Aorta (tissue), 5 donors: ENCODE results near the gene ARFGEF3. TPM values are rescaled to one million over a fixed set of nuclear protein-coding genes. Genes with fewer than 3 reads are reported as not detected.
"Not testable (repeated sequence)": the region's sequence is repeated elsewhere in the genome, so short reads cannot be mapped to it uniquely, and the experiment has no call there.

Experiments
- ATAC-seq: fragments of 200-7000 bp; cut with Tn5 transposase; one replicate; pipeline ENCODE4 v1.9.1; 2022; ENCODE audit warnings: moderate library complexity; ENCODE audit not compliant: low FRiP score
- DNase-seq, 2 donors: peaks; one replicate each; pipeline ENCODE4 v3.0.0-alpha.2; 2020
- H3K27ac ChIP-seq, 2 donors: one replicate each; pipeline ENCODE4 v1.5.1; 2013; ENCODE audit warnings: low read length in 2 of 2, mild to moderate bottlenecking in 2 of 2, moderate library complexity in 2 of 2, control low read depth in 1 of 2, inconsistent platforms in 1 of 2, low read depth in 1 of 2
- H3K27me3 ChIP-seq, 2 donors: one replicate each; pipeline ENCODE4 v1.6.1; 2013; ENCODE audit warnings: control low read depth in 1 of 2, low read length in 1 of 2, mild to moderate bottlenecking in 1 of 2, moderate library complexity in 1 of 2; ENCODE audit not compliant: insufficient read depth in 2 of 2, control insufficient read depth in 1 of 2
- H3K36me3 ChIP-seq, 2 donors: one replicate each; pipeline ENCODE4 v1.6.1; 2013; ENCODE audit warnings: control low read depth in 1 of 2, low read length in 1 of 2, mild to moderate bottlenecking in 1 of 2; ENCODE audit not compliant: insufficient read depth in 2 of 2, control insufficient read depth in 1 of 2
- H3K4me1 ChIP-seq, 2 donors: one replicate each; pipeline ENCODE4 v1.6.1; 2013; ENCODE audit warnings: low read length in 2 of 2, control low read depth in 1 of 2, mild to moderate bottlenecking in 1 of 2, moderate library complexity in 1 of 2; ENCODE audit not compliant: insufficient read depth in 2 of 2, control insufficient read depth in 1 of 2
- H3K4me3 ChIP-seq, 2 donors: one replicate each; pipeline ENCODE4 v1.5.1; 2013; ENCODE audit warnings: low read length in 2 of 2, control low read depth in 1 of 2, mild to moderate bottlenecking in 1 of 2
- H3K9me3 ChIP-seq: one replicate; pipeline ENCODE4 v1.6.1; 2013; ENCODE audit warnings: mild to moderate bottlenecking, low read length; ENCODE audit not compliant: control insufficient read depth
- WGBS, 2 donors: extraction: QIAGEN DNeasy Blood & Tissue Kit; methylation state at CpG; one replicate each; pipeline ENCODE4 v1.1.7; 2013; 5-methylcytosine and 5-hydroxymethylcytosine counted together
- intact Hi-C, 2 donors: fragments of 100-400 bp; cut with DNase I; formaldehyde crosslinking; loops; one replicate each; pipeline versions ENCODE4 v1.14.2 to v1.15.0; 2022
- polyA plus RNA-seq, 2 donors: library from polyadenylated mRNA; stranded (reverse); fragments of 200-250 nt; gene quantifications; one replicate each; pipeline ENCODE4 v1.2.3, GENCODE V29; 2013
- total RNA-seq, 2 donors: library from RNA; stranded (reverse); fragmentation: NEBNext Ultra II Directional; extraction: Animal tissue kit (Norgen Biotek cat#: 25700); gene quantifications; one replicate each; pipeline ENCODE4 v1.2.1, GENCODE V29; 2021
- donor health status: healthy with polysubstance abuse.
- donor health status: Bipolar disorder and iron deficiency.
- donor health status: DM: no; HTN: no; CAD: no.
- donor health status: DM: no; HTN: no; CAD: no.
- donor health status: DM: yes; HTN: yes; CAD: no.

ARFGEF3 gene
- total and polyA plus RNA-seq, 4 donors = 0.10 to 2.5 (median 0.87) TPM

DNA sequence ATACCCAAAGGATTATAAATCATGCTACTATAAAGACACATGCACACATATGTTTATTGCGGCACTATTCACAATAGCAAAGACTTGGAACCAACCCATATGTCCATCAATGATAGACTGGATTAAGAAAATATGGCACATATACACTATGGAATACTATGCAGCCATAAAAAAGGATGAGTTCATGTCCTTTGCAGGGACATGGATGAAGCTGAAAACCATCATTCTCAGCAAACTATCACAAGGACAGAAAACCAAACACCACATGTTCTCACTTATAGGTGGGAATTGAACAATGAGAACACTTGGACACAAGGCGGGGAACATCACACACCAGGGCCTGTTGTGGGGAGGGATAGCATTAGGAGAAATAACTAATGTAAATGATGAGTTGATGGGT is 50.8 kb downstream of the ARFGEF3 start:
- H3K27ac ChIP-seq, H3K27me3 ChIP-seq, H3K4me3 ChIP-seq, DNase-seq, intact Hi-C loops, H3K36me3 ChIP-seq, H3K4me1 ChIP-seq, H3K9me3 ChIP-seq, ATAC-seq: not testable (repeated sequence)
- WGBS, 2 donors = 95 to 100% methylated on average over 2 of the region's 2 CpGs

DNA sequence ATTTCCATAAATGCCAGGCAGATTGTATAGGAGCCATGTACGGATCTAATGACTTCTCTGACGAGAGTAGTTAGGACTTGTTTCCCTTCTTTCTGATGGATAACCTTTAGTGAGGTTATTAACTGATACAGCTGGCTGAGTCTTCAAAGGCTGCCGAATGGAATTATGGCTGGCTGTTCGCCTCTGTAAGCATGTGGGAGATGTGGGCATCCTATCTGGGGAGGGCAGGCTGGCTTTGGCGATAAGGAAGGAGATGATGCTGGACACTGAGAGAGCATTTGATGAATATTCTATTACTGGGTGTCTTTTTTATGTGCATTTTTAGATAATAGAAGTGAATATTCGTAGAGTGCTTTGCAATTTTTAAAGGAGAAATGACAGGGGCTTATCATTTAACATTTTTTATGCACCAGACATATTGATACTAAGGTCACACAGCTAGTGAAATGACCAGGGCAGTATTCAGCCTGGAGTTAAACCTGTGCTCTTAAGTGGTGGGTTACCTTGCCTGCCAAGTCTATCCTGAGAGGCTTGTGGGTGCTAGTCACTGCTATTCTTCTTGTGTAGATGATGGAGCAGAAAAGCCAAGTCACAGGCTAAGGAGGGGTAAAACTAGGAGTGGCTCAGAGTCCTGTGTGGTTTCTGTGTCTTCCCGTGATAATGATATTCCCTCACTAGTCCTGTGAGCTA is 53.5 kb downstream of the ARFGEF3 start:
- Histone ChIP-seq H3K27ac (no peak overlapping the region), H3K9me3 (no peaks in the 10 kb centered on the region), H3K27me3 (no peaks in the 10 kb centered on the region), H3K36me3 (no peaks in the 10 kb centered on the region), H3K4me3 (no peak overlapping the region), H3K4me1 (no peaks in the 10 kb centered on the region)
- no peak for DNase-seq
- ATAC-seq = no peak
- WGBS, 2 donors = 65 to 70% methylated on average over 7 of the region's 7 CpGs
- intact Hi-C loops = no loop called here

GRCh38 chr6:138218449-138218848 is 56.7 kb downstream of the ARFGEF3 start, which contains the start of gene PBOV1:
Gene PBOV1, minus strand, starts transcription at chr6:138218491. Its CDS starts 96 bp downstream, at chr6:138218395.
- H3K36me3 ChIP-seq = no peaks in the 10 kb centered on the region
- WGBS, 2 donors = 72 to 73% methylated on average over 2 of the region's 2 CpGs
- H3K27me3 ChIP-seq = no peaks in the 10 kb centered on the region
- H3K4me3 ChIP-seq = no peak within 1 kb of the TSS
- no peak within 1 kb of the TSS for H3K27ac ChIP-seq
- no peaks in the 10 kb centered on the region for H3K4me1 ChIP-seq
- DNase-seq = no peak
- ATAC-seq = no peak
- H3K9me3 ChIP-seq = no peaks in the 10 kb centered on the region
- intact Hi-C loops = no loop called here

DNA sequence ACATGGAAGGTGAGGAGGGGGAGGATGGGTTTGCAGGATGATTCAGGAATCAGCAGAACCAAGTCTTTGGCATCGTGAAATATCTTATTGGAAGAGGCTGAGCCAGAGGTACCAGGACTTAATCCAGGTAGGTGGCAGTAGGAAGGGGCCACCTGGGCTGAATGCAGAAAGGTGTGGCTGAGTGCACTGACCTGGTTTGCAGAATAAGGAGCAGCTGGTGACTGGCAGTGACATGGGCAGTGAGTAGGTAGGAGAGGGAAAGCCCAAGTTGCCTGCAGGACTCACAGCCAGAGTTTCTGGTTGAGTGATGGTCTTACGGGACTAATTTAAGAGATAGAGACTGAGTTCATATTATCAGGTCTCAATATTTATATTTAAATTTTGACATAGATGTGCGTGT is 57.7 kb downstream of the ARFGEF3 start:
- H3K36me3 ChIP-seq = no peaks in the 10 kb centered on the region
- no peaks in the 10 kb centered on the region for H3K27me3 ChIP-seq
- H3K4me3 ChIP-seq = no peak overlapping the region
- H3K4me1 ChIP-seq = no peaks in the 10 kb centered on the region
- ATAC-seq (no peak), DNase-seq (no peak)
- intact Hi-C loops = no loop called here
- 95 to 96% methylated on average over 3 of the region's 3 CpGs for WGBS, 2 donors
- H3K27ac ChIP-seq = no peak overlapping the region
- no peaks in the 10 kb centered on the region for H3K9me3 ChIP-seq

GRCh38 chr6:138219901-138220300 is 58.2 kb downstream of the ARFGEF3 start:
- DNase-seq (no peak), ATAC-seq (no peak)
- Histone ChIP-seq H3K27ac (no peak overlapping the region), H3K9me3 (no peaks in the 10 kb centered on the region), H3K4me1 (no peaks in the 10 kb centered on the region), H3K36me3 (no peaks in the 10 kb centered on the region), H3K27me3 (no peaks in the 10 kb centered on the region), H3K4me3 (no peak overlapping the region)
- intact Hi-C loops = no loop called here
- 97% methylated on average over 4 of the region's 4 CpGs for WGBS, 2 donors

DNA sequence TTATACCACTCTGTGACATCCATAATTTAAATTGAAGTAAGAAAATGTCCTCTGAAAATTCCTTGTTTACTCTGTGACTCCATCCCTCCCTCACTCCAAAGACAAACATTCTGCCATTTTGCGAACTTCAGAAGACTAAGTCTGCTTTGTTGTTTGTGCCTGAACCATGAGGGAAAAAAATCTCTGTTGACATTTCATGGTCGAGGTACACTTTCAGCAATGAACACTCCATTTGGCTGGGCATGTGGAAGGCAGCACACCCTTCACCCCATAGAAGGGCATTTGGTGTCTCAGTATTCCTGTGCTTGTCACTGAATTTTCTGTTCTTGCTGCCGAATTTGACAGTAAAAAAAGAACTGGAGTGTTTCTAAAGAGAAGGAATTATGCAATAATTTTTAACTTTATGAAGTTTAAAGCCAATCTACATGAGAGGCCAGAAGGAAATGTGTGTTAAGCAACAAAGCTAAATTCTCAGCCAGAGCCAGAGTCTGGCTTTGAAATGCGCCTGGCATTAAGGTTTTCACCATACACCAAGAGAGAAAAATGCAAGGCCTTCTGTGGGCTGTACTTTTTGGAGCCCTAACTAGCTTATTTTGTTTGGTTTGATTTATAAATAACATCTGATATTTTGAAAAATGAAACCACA is 61.3 kb downstream of the ARFGEF3 start:
- H3K4me1 ChIP-seq = no peaks in the 10 kb centered on the region
- no peak for ATAC-seq
- 62 to 64% methylated on average over 4 of the region's 4 CpGs for WGBS, 2 donors

DNA sequence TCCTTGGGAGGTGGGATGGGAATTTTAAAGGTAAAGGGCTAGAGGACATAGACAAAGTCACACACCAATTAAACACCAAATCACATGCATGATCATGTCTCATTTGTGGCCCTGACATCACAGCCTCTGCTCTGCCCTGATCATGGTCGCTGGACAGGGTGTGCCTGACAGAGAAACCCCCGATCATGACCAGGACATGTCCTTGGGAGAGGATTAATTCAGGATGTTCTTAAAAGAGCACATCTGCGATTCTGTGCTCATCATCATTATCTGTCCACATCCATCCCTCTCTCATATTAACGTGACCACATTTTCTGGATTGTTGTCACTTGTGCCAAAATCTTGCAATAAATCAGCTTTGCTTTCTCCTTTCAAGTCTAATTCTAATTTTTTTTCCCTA is 64.2 kb downstream of the ARFGEF3 start:
- no peak overlapping the region for H3K4me3 ChIP-seq
- ATAC-seq (no peak), DNase-seq (no peak)
- H3K9me3 ChIP-seq = no peaks in the 10 kb centered on the region
- no peak overlapping the region for H3K27ac ChIP-seq
- H3K27me3 ChIP-seq = no peaks in the 10 kb centered on the region
- WGBS, 2 donors = 83 to 85% methylated on average over 4 of the region's 4 CpGs
- intact Hi-C loops = no loop called here
- no peaks in the 10 kb centered on the region for H3K36me3 ChIP-seq
- H3K4me1 ChIP-seq = no peaks in the 10 kb centered on the region

More for the DNA sequence above, 61.3 kb downstream of the ARFGEF3 start:
- no peak for DNase-seq
- no peak overlapping the region for H3K27ac ChIP-seq
- no peaks in the 10 kb centered on the region for H3K27me3 ChIP-seq
- no peaks in the 10 kb centered on the region for H3K36me3 ChIP-seq
- no peaks in the 10 kb centered on the region for H3K9me3 ChIP-seq
- H3K4me3 ChIP-seq = no peak overlapping the region
- intact Hi-C loops = no loop called here

DNA sequence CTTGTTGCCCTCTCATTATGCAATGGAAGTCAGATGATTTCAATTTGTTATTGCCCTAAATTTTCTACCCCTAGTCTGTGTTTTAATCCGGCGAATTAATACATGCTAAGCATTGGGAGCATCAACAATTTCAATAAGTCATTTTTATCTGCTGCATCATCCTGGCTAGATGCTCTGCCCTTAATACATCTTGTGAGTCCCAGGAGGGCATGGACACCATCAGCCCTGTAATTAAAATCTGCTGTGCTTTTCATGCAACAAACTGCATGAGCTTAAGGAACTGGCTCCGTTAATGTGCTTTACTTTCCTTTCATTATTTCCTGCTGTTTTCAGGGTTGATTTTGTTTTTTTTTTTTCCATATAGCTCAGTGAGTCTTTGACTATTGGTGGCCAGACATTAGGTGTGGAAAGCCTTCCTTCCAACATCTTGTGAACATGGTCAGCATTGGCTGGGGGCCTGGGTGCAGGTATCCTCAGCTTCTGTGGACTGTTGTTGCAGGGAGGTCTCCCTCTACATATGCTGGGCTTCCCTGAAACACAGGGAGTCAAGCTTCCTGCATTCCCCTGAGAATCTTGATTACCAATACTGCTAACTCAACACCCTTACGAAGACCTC is 65.1 kb downstream of the ARFGEF3 start:
- WGBS, 2 donors = 89 to 93% methylated on average over 4 of the region's 4 CpGs
- DNase-seq (no peak), ATAC-seq (no peak)

More for the DNA sequence above, 65.1 kb downstream of the ARFGEF3 start:
- H3K4me3 ChIP-seq = no peak overlapping the region
- H3K27me3 ChIP-seq = no peaks in the 10 kb centered on the region
- intact Hi-C loops = no loop called here
- no peaks in the 10 kb centered on the region for H3K36me3 ChIP-seq
- no peaks in the 10 kb centered on the region for H3K4me1 ChIP-seq
- no peaks in the 10 kb centered on the region for H3K9me3 ChIP-seq
- no peak overlapping the region for H3K27ac ChIP-seq
